ENCODE data around the gene MAST4.

The MAST4 gene

DNA sequence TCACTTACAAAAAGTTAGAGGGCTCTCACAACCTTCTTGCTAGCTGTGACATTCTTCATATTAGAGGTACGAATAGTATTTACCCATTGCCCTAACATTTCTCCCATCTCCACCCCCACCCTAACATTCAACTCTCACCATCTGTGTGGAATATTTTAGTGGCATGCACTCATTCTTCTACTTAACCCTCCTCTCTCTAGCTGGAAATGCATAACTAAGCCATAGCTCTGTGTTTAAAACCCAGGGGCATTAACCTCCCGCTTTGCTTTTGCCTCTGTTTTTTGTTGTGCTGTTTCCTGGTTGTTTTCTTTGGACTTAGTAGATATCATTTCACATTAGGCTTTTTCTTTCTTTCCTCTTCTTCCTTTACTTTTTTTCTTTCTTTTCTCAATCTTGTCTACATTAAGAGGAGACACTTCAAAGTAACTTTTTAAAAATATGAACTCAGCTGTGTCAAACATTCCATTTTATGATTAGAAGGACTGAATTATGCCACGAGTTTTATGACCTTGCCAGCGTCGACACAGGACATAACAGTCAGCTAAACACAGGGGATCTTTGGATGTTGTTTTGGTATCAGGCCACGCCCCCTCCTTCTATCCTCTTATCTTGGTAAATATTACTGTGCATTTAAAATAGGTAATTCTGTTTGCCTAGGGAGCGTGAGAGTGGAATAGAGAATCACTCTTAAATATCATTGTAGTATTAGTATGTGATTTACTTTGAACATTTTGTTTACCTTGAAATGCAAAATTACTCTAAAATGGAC is 364.4 kb downstream of the MAST4 start:
- no peak for DNase-seq (ENCODE audit: low read depth)

GRCh38 chr5:66963559-66963971 is 367.4 kb downstream of the MAST4 start:
- no peak for DNase-seq (ENCODE audit: low read depth)

DNA sequence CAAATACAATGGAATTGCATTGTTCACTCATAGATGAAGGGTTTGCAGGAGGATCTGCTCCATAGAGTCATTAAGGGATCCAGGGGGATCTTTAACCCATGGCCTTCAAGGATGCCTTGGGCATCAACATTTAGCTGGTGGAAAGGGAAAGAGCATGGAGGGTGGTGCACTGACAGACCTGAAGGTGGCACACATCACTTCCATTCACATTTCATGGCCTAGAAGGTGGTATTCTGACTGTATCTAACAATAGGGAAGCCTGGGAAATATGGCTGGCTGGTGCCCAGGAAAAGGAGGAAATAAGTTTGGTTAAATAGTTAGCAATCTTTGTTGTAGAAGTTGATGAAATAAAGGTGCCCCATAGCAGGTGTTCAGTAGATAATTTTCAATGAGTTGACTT is 370.2 kb downstream of the MAST4 start:
- no peak for DNase-seq (ENCODE audit: low read depth)

DNA sequence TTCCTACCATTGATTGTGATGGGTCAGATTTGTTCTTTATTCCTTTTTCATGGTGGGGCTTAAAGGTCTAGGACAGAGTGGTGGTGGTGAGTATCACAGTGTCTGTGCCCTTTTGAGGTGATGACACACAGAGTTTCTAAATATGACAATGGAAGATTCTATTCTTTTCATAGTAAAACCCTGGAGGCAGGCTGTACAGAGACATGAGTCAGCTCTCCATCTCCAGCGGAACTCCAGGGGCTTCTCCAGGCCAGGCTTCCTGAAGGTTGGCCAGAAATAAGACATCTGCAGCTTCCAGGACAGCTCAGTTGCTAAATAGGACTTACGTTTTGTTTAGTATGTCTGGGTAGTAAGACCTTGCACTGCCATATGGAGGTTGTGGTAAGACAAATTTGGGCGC is 370.9 kb downstream of the MAST4 start:
- DNase-seq (ENCODE audit: low read depth) = no peak

DNA sequence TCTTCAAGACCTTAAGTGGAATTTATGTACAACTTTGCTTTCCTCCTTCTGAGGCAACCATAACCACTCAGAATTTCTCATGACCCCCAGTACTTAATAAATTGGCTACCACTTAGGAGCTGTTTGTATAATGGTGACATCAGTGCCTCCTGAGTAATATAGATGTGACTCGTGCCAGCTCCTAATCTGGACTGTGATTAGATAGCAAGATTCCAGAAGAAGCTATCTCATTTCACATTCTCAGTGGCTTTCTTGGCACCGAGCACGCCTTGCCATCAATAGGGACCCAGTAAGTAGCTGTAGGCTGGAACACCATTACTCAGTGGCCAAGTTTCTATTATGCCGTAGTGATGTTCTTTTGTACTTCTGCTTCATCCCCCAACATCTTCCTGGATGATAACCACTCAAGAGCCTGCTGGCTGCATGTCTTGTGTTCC is 371.7 kb downstream of the MAST4 start:
- DNase-seq (ENCODE audit: low read depth) = no peak

DNA sequence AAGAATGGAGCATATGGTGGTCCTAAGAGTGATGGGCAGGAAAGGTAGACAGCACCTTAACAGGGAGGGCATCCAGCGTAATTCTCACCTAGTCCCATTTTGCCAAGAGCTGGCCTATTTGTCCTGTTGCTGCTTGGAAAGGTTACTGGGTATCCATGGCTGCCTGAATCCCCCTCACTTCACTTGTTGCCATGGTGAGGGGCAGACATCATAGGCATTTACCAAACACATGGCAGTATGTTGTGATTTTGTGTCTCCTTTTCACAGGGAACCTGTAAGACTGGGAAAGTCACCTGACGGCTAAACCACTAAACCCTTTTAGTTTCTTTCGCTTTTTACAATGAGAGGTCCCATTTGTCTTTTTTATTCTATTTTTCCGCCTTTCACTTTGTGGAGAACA is 373.3 kb downstream of the MAST4 start:
- no peak for DNase-seq (ENCODE audit: low read depth)

DNA sequence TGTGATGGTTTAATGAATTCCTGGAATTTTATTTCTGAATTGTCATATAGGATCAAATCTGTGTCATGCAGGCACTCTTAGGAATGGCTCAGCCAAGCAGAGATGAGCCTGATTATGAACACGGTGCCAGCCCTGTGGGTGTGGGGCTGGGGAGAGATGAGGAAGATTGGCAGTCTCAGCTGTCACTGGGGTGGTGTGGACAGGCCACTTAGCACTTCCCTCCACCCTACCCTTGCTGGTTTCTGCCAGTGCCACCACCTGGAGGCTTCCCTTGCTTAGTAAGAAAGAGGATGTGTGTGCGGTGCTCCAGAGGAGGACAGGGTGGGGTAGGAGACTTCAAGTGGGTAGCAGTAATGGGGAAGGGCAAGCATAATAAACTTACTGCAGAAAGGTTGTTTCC is 373.8 kb downstream of the MAST4 start:
- DNase-seq (ENCODE audit: low read depth) = no peak

DNA sequence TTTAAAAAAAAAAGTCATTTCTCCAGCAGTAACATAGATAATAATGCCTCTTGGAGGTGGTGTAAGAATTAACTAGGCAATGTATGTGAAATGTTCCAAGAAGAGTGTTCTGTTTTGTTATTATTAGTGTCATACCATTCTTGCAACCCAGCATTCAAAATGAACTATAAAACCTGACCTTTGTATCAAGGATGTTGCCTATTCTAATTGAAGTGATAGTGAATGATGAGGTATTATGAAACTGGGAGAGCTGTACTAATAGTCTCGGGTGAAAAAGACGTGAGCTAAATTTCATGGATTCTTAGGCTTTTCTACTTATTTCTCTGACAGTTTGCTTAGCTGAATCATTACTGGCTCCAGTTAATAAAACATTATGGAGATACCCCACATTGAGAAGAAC is 375.8 kb downstream of the MAST4 start:
- DNase-seq (ENCODE audit: low read depth) = no peak

- no peak for DNase-seq (ENCODE audit: low read depth)
Measured at GRCh38 chr5:66974256-66974655, 378.1 kb downstream of the MAST4 start.

DNA sequence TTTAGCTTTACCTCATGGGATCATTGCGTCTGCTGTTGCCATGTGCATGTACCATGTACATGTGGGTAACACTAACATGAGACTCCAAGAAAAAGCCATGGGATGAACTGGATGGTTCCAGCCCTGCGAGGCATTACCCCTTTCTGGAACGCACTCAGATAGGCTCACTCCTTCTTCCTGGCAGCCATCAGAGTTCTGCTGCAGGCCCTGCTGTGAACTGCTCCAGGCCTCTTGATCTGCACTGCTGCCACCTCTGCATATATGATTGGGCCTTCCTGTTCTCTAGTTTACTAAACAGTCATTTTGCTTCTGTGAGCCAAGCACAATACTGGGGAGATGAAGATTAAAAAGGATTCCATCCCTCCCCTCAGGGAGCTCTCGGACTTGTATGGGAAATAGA is 379.9 kb downstream of the MAST4 start:
- no peak for DNase-seq (ENCODE audit: low read depth)

DNA sequence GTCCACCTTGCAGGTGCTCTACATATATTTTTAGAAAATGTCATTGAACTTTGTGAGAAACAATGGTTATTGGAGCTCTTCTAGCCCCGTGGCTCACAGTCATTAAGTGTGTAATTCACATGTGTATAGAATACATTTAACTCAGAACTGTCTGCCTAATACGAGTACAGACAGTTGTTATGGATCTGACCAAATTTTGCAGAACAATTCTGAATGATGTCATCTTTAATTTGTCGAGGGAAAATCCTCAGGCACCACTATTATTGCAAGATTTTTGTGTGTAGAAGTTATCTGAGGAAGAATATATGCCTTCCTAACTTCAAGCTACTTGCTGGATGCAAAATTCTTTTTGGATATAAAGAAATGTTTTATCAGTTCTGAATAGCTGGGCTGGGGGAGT is 383.5 kb downstream of the MAST4 start:
- DNase-seq (ENCODE audit: low read depth) = no peak

DNA sequence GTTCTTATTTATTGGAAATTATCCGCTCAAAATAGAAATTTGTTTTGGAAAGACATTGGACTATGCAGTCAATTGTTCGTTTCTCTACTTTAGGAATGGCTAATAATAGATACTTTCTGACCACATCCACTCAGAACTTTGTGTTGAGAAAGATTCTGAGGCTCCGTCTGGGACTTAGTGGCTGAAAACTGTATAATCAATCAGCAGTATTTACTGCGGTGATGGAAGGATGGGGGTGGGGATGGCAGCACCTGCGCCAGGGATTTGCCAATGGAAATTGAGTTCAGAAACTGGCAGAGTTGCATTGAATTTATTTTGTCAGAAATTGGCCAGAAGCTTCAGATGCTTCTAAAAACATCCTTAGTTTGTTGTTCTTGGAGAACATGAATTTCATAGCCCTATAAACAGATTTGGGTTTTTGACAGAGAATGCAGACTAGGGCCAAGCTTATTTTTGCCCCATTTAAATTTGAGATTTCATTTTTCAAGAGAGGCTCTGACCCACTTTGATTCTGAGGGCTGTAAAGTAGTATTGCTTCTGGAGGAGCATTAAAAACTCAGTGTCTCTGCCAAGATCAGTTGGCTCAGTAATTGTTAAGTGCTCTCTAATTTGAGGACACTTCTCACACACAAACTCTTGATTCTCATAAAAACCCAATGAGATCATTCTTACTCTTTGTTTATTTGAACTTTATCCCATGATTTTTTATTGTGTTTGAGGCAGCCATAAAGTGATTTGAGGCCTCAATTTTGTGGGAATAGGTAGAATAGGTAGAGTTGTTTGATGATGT is 385.3 kb downstream of the MAST4 start:
- no peak for DNase-seq (ENCODE audit: low read depth)

DNA sequence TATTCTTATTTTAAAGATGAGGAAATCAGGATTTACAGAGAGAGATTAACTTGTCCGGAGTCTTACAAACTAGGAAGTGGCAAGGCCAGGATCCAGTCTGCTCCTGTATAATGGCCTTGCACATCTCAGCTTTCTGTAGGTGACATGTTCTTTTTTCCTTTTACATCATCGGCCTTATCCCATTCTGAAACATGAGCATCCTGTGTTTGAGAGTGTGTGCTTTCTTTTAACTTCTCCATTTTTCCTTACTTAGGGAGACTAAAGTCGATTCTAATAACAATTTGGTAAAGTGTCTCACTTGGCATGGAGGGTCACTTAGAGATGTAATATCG is 385.8 kb downstream of the MAST4 start:
- no peak for DNase-seq (ENCODE audit: low read depth)

DNA sequence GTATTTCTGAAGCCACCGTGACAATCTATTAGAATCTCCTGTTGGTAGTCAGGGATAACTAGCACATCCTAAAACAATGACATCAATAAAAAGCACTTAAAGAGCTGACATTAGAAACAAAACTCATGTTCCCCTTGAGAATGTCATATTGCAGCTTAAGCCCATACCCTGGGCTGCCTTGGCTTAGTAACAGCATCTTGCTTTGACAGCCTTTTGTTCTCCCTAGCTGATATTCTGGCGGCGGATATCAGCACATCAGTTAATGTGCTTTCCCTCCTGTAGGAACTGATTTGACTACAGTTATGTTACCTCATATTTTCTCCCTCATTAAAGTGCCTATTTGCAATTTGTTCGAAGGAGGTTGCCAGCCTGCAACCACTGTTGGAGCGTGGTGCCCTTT is 386.3 kb downstream of the MAST4 start:
- DNase-seq (ENCODE audit: low read depth) = no peak

DNA sequence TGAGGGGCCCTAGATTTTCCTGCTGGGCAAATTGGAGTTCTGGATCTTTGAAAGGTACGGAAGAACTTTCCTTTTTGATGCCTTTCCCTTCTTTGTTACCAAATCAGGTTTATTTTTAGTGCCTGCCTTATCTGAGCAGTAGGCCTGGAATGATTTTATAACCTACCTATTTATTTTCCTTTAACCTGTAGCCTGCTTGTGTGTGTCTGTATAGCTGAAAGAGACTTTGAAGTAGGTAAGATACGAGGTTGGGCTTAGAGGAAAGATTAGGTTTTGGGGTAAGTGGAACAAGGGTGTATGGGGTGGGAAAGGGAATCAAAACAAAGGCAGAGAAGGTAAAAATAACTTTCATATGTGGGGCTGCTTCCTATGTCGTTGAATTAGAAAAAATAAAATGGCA is 389.2 kb downstream of the MAST4 start:
- no peak for DNase-seq (ENCODE audit: low read depth)

DNA sequence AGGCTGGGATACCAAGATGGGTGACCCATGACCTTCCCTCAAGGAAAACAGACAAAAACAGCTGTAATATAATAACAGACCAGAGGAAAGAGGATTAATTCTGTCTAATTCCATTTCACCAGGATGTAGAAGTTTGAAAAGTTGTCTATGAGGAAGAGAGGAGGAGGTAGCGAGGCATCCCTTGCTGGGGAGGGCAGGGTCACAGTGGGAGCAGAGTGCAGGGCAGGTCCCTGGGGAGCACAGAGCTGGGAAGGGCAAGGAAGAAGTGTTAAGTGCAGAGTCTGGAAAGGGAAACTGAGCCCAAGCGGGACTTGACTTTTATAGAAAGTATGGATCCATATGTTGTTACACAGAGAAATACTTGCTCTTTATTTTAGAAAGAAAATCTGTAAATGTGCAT is 389.8 kb downstream of the MAST4 start:
- no peak for DNase-seq (ENCODE audit: low read depth)

GRCh38 chr5:66986534-66986933 is 390.3 kb downstream of the MAST4 start:
- DNase-seq (ENCODE audit: low read depth) = no peak

- DNase-seq (ENCODE audit: low read depth) = no peak
Measured at GRCh38 chr5:66987126-66987525, 390.9 kb downstream of the MAST4 start.

DNA sequence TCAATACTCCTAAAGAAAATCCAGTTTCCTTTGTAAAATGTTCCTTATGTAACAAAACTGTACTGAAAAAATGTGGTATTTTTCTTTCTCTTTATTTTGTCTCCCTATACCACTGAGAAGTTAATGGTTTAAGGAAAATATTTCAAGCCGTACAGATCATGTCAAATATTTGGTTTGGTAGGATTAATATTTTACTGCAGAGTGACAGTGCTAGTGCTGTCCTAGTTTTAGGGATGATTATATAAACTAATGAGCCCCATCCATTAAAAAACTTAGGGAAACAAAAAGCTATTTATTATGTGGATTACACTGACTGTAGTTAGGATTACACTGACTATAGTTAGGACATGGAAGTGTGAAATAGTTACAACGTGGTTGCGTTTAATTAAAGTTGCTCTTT is 391.3 kb downstream of the MAST4 start:
- no peak for DNase-seq (ENCODE audit: low read depth)

DNA sequence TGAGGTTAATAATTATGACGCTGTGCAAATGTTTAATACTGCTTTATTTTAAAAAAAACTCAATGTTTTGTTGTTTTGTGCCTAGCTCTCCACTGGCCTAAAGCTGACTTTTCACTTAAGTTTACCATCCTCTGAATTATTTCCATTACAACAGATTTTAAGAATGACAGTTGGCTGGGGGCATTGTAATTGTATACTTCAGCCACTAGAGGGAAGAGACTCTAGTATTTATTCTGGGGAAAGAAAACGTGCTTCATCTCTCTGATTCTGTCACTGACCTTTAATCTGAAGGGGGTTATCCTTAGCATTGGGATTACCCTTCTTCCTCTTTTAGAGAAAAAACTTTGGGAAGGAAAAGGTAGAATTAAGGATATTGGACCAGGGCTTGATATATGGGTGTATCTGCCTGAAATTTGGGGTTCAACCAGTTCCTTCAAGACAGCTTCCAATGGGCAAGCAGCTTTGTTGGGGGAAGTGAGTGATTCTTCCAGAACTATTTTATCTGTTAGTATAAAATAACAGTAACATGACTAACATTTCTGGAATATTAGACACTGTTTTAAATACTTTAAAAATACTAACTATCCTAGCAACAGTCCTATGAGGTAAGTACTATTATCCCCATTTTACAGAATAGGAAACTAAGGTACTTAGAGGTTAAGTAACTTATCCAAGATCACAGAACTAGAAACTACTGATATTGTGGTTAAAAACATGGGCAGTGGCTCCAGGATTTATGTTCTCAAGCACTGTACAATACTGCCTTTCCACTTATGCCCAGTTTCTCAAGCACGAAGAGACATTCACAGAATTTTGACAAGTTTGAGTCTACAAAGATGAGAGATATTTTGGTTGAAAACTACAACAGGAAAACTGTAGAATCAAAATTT is 392.0 kb downstream of the MAST4 start:
- no peak for DNase-seq (ENCODE audit: low read depth)

DNA sequence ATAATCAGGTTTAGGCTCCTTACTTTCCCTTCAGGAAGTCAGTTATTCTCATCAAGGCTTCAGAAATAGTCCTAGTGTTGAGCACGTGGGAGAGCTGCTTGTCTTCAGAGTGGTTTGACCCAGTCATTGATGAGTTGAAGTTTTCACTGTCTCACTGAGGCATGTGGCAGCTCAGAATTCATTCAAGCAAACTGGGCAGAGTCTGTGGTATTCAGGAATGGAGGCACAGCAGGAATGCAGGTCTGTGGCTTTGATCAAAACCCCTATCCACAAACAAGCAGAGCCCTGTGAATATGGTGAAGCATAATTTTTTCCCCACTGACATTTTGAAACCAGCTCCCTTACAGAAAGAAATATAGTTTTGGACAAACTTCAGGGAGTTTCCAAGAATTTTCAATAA is 393.1 kb downstream of the MAST4 start:
- no peak for DNase-seq (ENCODE audit: low read depth)

GRCh38 chr5:66989781-66990180 is 393.6 kb downstream of the MAST4 start:
- DNase-seq (ENCODE audit: low read depth) = no peak

DNA sequence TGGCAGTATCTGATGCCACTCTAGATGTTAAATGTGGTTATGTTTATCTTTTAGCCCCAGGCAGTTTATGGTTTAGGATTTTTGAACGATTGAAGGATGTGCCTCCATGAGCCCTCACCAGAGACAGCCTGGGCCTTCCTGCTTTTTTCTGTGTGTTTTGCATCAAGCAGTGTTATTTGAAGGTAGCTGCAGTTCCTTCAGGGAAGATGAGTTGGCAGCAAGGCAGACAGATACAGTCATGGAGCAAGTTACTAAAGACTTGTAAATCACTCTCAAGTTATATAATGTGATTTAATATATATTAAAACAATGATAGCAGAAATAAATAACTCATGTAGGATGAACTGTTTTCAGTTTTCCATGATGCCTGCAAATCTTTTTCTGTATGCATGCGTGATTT is 395.6 kb downstream of the MAST4 start:
- DNase-seq (ENCODE audit: low read depth) = no peak

Measured in CMK (cell line).